AG08395 (cell line): Measurements from ENCODE around the gene CATSPER1.
A peak's percentile ranks its signal among the peaks of the same experiment; 100 is the strongest.

Source experiments
- DNase-seq: peaks from one replicate; pipeline ENCODE4 v3.0.0; 2012; ENCODE audit warnings: mixed read lengths, low spot score

The CATSPER1 gene

DNA sequence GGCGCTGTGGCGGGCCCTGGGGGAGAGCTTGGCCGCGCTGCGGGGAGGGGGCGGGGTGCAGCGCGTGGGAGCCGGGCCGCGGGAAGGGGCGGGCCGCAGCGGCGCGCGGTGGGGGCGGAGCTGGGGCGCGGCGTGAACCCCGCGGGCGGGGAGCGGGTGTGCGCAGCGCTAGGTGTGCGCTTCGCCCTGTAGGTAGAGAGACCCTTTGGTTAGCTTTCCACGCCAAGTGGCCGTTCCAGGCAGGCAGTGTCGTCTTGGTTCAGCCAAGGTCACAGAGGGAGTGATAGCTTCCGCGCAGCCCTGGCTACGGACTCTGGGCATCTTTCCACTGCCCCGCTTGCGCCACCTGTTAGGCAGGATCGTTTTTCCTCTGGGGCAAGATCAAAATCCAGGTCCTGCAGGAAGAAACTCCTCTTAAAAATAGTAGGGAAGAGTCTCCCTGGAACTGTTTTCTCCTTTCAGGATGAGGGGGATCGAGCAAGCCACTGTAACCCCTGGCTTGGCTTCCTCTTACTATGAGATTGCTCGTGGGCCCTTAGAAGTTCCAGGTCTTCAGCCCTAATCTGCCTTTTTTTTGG lies 23.5 kb downstream of the CATSPER1 start:
- peak; percentile 71 for DNase-seq

DNA sequence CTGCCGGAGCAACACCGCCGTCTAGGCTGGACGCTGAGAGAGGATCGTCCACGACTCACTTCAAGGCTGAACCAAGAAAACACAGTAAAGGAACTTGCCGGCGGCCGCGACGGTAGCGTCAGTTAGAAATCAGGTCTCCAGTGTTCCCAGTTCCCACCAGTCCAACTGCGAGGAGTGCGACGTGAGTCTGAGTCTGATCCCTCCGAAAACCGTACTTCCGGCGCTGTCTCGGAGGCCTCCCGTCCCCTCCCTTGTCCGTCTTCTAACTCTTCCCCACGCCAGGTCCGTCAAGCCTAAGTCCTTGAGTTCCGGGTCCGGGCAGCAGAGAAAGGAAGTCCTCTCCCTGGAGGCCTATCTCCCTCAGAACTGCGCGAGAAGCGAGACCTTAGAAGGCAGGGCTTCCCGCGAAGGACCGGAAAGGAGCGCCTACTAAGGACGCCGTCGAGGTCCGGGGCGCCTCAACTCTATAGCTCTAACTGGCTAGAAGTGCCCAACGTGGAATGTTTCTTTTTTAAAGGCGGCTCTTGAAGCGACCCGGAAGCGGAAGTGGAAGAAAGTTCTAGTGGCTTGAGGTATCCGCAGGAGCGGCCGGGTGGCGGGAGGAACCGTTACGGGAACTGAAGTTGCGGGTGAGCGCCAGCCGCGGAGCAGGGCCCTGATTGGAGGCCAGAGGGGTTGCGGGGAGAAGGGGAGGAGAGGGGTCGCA lies 24.2 kb downstream of the CATSPER1 start, which contains the start of the genes BANF1 and EIF1AD:
Gene BANF1, plus strand, starts transcription at position 562 of the 706 bp plus-strand sequence. CDS start 748 bp downstream, outside the sequence.
Gene EIF1AD, minus strand, starts transcription at position 216 of the 706 bp plus-strand sequence. CDS start 1,768 bp downstream, outside the sequence.
- peak; percentile 94 for DNase-seq

DNA sequence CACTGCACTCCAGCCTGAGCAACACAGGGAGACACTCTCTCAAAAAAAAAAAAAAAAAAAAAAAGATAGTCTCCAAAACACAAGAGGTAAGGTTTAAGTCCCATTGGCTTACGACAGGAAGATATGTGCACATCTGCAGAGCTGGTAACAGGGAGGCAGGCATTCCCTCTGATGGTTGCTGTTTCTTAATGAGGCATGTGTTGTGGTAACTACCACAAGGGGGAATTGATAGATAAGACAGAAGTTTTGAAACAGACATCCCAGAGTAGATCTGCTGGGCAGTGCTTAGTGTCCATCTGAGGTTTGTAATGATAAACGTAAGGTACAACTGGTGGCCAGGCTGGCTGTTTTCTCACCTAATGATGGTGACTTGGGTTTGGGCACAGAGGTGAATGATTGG lies 29.0 kb downstream of the CATSPER1 start:
- no peak for DNase-seq

- no peak for DNase-seq
Observed at GRCh38 chr11:65992056-65992455, 34.2 kb downstream of the CATSPER1 start.

GRCh38 chr11:65988791-65989592 lies 37.3 kb downstream of the CATSPER1 start:
- peak; percentile 91 for DNase-seq

DNA sequence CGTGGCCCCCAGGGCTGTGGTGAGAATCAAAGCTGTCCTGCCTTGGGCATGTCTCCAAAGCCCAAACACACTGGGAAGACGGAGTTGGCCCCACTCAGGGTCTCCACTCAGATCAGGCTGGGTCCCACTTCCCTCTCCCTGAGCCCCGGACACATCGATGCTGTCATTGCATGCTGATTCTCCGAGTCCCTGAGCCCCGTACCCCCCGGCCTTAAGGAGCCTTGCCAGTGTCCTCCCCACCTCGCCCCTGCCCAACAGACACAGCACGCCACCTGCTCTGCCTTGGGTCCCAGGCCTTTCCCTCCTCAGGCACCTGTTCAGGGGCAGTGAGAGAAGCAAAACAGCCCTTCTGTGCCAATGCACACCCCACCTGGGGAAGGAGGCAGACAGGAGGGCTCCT lies 38.9 kb downstream of the CATSPER1 start:
- DNase-seq, result no peak

GRCh38 chr11:65983589-65983987 lies 42.7 kb downstream of the CATSPER1 start:
- DNase-seq, result no peak

DNA sequence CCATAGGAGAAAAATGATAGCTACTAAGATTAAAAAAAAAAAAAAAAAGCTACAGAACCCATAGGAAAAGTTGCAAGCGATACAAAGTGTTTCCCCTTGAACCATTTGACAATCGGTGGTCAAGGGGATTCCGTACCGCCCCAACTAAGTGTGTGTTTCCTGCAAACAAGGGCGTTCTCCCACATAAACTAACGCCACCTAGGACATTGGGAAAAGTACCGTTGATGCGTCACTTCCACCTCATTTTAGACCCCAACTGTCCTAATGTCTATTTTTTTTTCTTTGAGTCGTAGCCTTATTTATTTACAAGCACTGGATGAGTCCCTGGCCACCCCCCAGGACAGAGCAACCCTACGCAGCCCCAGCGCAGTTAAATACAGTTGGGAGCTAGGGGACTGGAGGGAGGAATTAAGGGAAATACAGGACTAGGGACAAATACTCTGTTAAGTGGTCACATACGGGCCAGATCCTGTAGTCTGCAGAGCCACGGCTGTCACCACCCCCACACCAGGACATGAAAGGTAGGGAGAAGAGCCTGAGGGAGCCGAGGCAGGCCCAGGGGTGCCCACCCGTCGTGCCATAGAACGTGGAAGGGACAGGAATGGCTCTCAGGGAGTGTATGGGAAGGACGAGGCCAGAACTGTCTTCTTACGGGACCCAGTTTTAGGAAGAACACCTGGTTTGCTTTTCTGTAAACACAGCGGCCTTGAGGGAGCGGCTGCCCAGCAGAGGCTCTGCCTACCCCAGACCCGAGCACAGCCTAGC lies 43.3 kb downstream of the CATSPER1 start:
- DNase-seq, result no peak

DNA sequence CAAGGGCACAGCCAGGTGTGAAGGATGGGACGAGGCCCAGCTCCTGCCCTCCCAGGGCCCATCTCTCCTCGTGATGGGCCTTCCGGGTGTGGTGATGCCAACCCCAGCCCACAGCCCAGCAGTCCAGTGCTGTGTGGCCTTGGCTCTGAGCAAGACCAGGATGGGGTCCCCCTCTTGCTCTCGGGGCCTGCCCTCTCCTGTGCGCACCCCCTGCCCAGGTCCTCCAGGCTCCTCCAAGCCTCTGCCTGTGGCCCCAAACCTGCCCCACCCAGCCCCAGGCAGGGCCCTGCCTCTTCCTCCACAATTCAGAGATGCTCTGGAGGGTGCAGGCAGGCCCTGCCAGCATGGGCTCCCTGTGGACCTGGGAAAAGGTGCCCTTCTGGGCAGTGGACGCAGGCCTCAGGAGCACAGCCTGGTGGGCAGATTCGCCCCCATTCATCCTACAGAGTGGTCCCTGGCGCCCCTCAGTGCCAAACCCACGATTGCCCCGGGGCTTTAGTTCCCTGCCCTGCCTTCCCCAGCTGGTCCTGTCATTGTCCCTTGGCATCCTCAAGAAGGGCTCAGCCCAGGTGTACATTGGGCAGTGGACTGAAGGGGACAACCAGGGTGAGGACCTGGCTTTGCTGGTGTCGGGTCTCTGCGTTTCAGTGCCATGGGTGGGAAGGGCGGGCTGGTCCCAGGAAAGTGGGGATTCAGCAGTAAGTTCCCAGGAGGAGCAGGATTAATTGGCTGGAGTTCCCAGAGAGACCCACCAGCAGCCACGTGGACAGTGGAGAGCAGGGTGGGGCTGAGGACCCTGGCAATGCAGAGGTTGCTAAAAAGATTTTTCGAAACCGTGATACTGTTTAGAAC lies 44.1 kb downstream of the CATSPER1 start:
- no peak for DNase-seq

DNA sequence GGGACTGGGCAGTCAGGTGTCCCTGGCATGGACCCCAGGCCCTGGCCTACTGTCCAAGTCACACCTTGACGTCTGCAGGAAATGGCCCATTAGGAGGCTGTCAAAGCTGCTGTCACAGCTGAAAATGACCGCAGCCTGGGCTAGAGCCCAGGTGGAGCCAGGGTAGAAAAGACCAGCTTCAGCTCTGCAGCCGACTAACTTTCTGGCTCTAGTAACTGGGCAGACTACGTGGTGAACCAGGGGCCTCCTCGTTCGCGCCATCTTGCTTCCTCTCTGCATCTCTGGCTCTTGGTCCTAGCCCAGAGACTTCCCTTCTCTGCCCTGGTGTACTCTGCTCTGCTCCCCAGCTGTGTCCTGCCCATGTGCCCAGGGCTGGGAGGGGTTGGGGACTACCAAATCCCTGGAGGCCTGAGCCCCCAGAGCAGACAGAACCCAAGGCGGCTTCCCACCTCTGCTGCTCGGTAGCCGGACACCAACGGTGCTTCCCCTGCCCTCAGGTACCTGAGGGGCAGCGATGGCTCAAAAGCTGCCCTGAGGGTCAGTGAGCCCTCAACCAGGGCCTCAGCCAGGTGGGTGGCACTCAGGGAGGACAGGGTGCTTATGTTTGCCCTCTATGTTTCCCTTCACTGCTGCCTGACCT lies 45.1 kb downstream of the CATSPER1 start:
- DNase-seq, result no peak

GRCh38 chr11:65979261-65979759 lies 47.0 kb downstream of the CATSPER1 start:
- no peak for DNase-seq

- DNase-seq, result no peak
Observed at GRCh38 chr11:65978391-65979238, 47.7 kb downstream of the CATSPER1 start.

DNA sequence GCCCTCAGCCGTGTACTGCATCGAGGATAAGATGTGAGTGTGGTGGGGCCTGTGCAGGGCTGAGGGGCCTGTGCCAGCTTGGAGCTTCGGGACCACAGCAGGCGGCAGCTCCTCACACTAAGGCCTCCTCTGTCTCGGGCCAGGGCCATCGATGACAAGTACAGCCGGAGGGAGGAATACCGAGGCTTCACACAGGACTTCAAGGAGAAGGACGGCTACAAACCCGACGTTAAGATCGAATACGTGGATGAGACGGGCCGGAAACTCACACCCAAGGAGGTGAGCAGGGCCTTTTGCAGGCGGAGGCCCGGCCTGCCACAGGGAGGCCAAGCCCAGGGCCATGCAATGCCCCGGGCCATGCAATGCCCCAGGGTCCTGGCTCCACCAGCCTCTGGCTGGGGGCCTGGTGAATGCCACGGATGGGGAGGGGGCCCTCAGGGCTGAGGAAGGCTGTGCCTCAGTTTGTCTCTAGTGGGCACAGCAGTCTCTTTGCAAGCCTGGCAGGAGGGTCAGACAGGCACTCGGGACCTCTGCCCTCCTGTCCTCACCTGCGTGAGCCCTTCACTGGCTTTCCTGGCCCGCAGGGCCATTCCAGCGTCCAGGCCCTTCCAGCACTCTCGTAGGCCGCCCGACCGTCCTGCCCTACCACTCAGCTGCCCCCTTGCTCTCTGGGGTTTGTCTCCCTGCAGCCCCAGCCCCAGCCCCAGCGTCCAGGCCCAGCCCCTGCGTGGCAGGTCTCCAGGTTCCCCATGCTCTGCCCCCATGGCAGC lies 48.5 kb downstream of the CATSPER1 start:
- DNase-seq, result no peak

DNA sequence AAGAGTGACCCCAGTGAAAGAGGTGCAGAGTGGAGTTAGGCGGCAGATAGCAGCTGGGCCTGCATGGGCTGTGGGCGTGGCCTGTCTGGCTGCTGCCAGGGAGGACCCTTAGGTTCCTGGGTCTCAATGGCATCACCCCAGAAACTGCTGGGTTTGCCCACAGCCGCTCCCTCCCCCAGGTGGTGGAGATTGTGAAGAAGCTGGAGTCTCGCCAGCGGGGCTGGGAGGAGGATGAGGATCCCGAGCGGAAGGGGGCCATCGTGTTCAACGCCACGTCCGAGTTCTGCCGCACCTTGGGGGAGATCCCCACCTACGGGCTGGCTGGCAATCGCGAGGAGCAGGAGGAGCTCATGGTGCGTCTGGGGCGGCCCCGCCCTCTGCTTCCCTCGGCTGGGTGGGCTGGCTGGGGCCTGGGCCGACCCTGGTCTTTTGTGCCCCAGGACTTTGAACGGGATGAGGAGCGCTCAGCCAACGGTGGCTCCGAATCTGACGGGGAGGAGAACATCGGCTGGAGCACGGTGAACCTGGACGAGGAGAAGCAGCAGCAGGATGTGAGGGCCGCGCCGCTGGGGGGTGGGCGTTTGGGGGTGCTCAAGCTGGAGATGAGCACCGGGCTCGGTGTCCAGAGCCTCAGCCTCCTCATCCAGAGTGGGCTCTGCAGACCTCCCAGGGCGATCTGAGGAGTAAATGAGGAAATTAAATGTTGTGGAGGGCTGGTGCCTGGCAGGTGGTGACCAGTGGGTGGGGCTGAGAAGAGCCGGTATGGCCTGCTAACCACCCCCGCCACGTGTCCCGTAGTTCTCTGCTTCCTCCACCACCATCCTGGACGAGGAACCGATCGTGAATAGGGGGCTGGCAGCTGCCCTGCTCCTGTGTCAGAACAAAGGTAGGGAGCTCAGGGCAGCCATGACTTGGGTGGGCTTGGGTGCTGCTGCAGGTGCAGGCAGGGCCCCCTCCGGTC lies 49.8 kb downstream of the CATSPER1 start:
- no peak for DNase-seq

DNA sequence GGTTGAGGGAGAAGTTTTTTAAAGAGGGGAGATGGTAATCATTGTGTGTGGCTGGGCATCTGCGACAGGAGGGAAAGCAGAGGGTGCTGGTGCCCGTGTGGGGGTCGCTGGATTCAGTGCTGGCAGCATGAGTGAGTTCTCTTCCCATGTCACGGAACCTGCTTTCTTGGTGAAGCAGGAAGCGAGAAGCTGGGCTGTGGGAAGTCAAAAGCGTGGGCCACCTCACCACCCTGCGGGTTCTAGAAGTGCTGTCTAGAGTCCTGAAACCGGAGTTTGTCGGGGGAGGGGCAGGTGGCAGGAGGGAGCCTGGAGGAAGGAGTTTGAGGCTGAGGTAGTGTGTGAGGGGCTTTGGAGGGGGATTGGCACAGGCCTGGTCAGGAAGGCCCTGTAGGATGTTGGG lies 50.5 kb downstream of the CATSPER1 start:
- DNase-seq, result no peak

GRCh38 chr11:65973439-65974110 lies 52.7 kb downstream of the CATSPER1 start:
- no peak for DNase-seq

- no peak for DNase-seq
Observed at GRCh38 chr11:65972116-65972515, 54.2 kb downstream of the CATSPER1 start.
